CD4-positive, alpha-beta T cell (primary cell): Measurements from ENCODE around the gene DCT. TPM values are rescaled to one million over a fixed set of nuclear protein-coding genes. Genes with fewer than 3 reads are reported as not detected.

Experiments used
- ATAC-seq: fragments of 200-7000 bp; cut with Tn5 transposase; one replicate; pipeline ENCODE4 v1.10.0; 2022; ENCODE audit warnings: mild to moderate bottlenecking; ENCODE audit not compliant: poor library complexity
- CTCF ChIA-PET: fragments of 350-600 bp; sonication (Branson Sonifier 250); formaldehyde crosslinking; loops from one replicate; lab custom pipeline; 2021; ENCODE audit warnings: antibody characterized with exemption, inconsistent platforms; lab: Charles Lee
- POLR2A ChIA-PET: fragments of 350-600 bp; sonication (Branson Sonifier 250); formaldehyde crosslinking; loops from one replicate; lab custom pipeline; 2021; ENCODE audit warnings: antibody characterized with exemption, inconsistent platforms; lab: Charles Lee
- DNase-seq, 14 experiments: peaks; one replicate each; pipeline ENCODE4 v3.0.0-alpha.2; 2013 to 2020; ENCODE audit warnings: mixed read lengths in 2 of 14
- H3K27ac ChIP-seq, 2 donors: one replicate each; pipeline versions ENCODE4 v1.5.1 to v1.7.0; 2013; ENCODE audit warnings: low read length in 2 of 2, low read depth in 1 of 2, mild to moderate bottlenecking in 1 of 2
- H3K27me3 ChIP-seq, 2 experiments: 1 replicate in 1 of 2; 2 replicates in 1 of 2; pipeline versions ENCODE4 v1.6.1 to v1.7.0; 2013; ENCODE audit warnings: low read length in 2 of 2, control low read depth in 1 of 2, mild to moderate bottlenecking in 1 of 2, moderate library complexity in 1 of 2; ENCODE audit not compliant: insufficient read depth in 2 of 2, control insufficient read depth in 1 of 2
- H3K36me3 ChIP-seq: one replicate; pipeline ENCODE4 v1.6.1; 2013; ENCODE audit warnings: low read length, control low read depth; ENCODE audit not compliant: insufficient read depth
- H3K4me1 ChIP-seq: one replicate; pipeline ENCODE4 v1.6.1; 2013; ENCODE audit warnings: low read length, control low read depth; ENCODE audit not compliant: insufficient read depth
- H3K4me3 ChIP-seq: one replicate; pipeline ENCODE4 v1.5.1; 2013; ENCODE audit warnings: mild to moderate bottlenecking, low read length, moderate library complexity
- H3K9me3 ChIP-seq, 2 experiments: 1 replicate in 1 of 2; 2 replicates in 1 of 2; pipeline versions ENCODE4 v1.6.1 to v1.7.0; 2013; ENCODE audit warnings: low read length in 2 of 2, mild to moderate bottlenecking in 2 of 2, control low read depth in 1 of 2, moderate library complexity in 1 of 2; ENCODE audit not compliant: control insufficient read depth in 1 of 2, insufficient read depth in 1 of 2
- H3K27ac Mint-ChIP-seq: one replicate; pipeline ENCODE4 v1.8.0; 2020; ENCODE audit warnings: mixed read lengths
- H3K27me3 Mint-ChIP-seq: one replicate; pipeline ENCODE4 v1.8.0; 2021; ENCODE audit warnings: mixed read lengths
- H3K36me3 Mint-ChIP-seq: one replicate; pipeline ENCODE4 v1.8.0; 2021; ENCODE audit warnings: low read depth, mixed read lengths
- H3K4me1 Mint-ChIP-seq: one replicate; pipeline ENCODE4 v1.8.0; 2021; ENCODE audit warnings: low read depth, mixed read lengths
- H3K4me3 Mint-ChIP-seq: one replicate; pipeline ENCODE4 v1.8.0; 2020; ENCODE audit warnings: mild to moderate bottlenecking, mixed read lengths
- H3K9me3 Mint-ChIP-seq: one replicate; pipeline ENCODE4 v1.8.0; 2020; ENCODE audit warnings: mixed read lengths
- CTCF ChIP-seq: fragments of 200-600 bp; IDR thresholded peaks from one replicate; pipeline ENCODE4 v1.8.0; 2022; ENCODE audit warnings: antibody characterized with exemption, mild to moderate bottlenecking
- intact Hi-C, 2 experiments: fragments of 100-400 bp; cut with DNase I in 1 of 2; cut with micrococcal nuclease in 1 of 2; formaldehyde crosslinking; loops; one replicate each; pipeline versions ENCODE4 v1.15.1 to v1.9.0; 2023 to 2025; cut with DNase I, micrococcal nuclease
- total RNA-seq, 174 experiments: library from RNA in 2 of 174; stranded (reverse) in 2 of 174; gene quantifications; one replicate each; pipeline ENCODE4 v1.2.3 and lab custom pipeline; 2021 to 2026

DCT gene
- total RNA-seq, 2 experiments from 2014 or later = 0.25 to 0.36 TPM

- H3K9me3 ChIP-seq = no peaks in the 10 kb centered on the region
- ChIA-PET POLR2A (no interaction called here), CTCF (no interaction called here)
- H3K4me1 ChIP-seq = no peaks in the 10 kb centered on the region
- Mint-ChIP-seq H3K9me3 (no peaks in the 10 kb centered on the region), H3K36me3 (no peaks in the 10 kb centered on the region), H3K27ac (no peak overlapping the region), H3K4me1 (no peaks in the 10 kb centered on the region), H3K27me3 (no peaks in the 10 kb centered on the region), H3K4me3 (no peak overlapping the region)
- no peak for ATAC-seq
- H3K27ac ChIP-seq = no peak overlapping the region
- no peaks in the 10 kb centered on the region for H3K36me3 ChIP-seq
- no peak for DNase-seq
- no peaks in the 10 kb centered on the region for H3K27me3 ChIP-seq
- no peak overlapping the region for H3K4me3 ChIP-seq
- no peak for TF ChIP-seq CTCF
- intact Hi-C loops = no loop called here
These were observed 24.1 kb downstream of the DCT start for GRCh38 chr13:94455414-94455813.

GRCh38 chr13:94454906-94455305, 24.6 kb downstream of the DCT start:
- H3K27ac Mint-ChIP-seq = no peak overlapping the region
- no peak overlapping the region for H3K4me3 ChIP-seq
- no peaks in the 10 kb centered on the region for H3K27me3 ChIP-seq
- H3K27ac ChIP-seq = no peak overlapping the region
- H3K4me3 Mint-ChIP-seq = no peak overlapping the region
- no peaks in the 10 kb centered on the region for H3K36me3 Mint-ChIP-seq
- H3K4me1 ChIP-seq = no peaks in the 10 kb centered on the region
- H3K9me3 ChIP-seq = no peaks in the 10 kb centered on the region
- ATAC-seq (no peak), DNase-seq (no peak)
- TF ChIP-seq CTCF = no peak
- CTCF ChIA-PET = no interaction called here
- intact Hi-C loops = no loop called here
- H3K27me3 Mint-ChIP-seq = no peaks in the 10 kb centered on the region
- no peaks in the 10 kb centered on the region for H3K9me3 Mint-ChIP-seq
- no peaks in the 10 kb centered on the region for H3K4me1 Mint-ChIP-seq
- POLR2A ChIA-PET = no interaction called here
- no peaks in the 10 kb centered on the region for H3K36me3 ChIP-seq

GRCh38 chr13:94454334-94454733, 25.1 kb downstream of the DCT start:
- Mint-ChIP-seq H3K27me3 (no peaks in the 10 kb centered on the region), H3K27ac (no peak overlapping the region), H3K4me1 (no peaks in the 10 kb centered on the region), H3K4me3 (no peak overlapping the region), H3K36me3 (no peaks in the 10 kb centered on the region), H3K9me3 (no peaks in the 10 kb centered on the region)
- Histone ChIP-seq H3K27me3 (no peaks in the 10 kb centered on the region), H3K9me3 (no peaks in the 10 kb centered on the region), H3K27ac (no peak overlapping the region), H3K4me3 (no peak overlapping the region), H3K4me1 (no peaks in the 10 kb centered on the region), H3K36me3 (no peaks in the 10 kb centered on the region)
- POLR2A ChIA-PET = no interaction called here
- ATAC-seq (no peak), DNase-seq (no peak)
- CTCF ChIA-PET = no interaction called here
- TF ChIP-seq CTCF = no peak
- intact Hi-C loops = no loop called here
